TTC549 (cell line): Measurements from ENCODE around the gene SMYD3.
A peak's percentile ranks its signal among the peaks of the same experiment; 100 is the strongest.

ENCODE experiments used
- FAIRE-seq: peaks from 2 replicates; lab custom pipeline; 2012; peaks lifted over from hg19 to GRCh38; lab: Jason Lieb, UNC

Gene SMYD3

GRCh38 chr1:246146804-246147523 is 360.1 kb downstream of the SMYD3 start:
- FAIRE-seq = no peak

- no peak for FAIRE-seq
These were observed 361.2 kb downstream of the SMYD3 start for GRCh38 chr1:246145900-246146299.

- no peak for FAIRE-seq
These were observed 362.1 kb downstream of the SMYD3 start for GRCh38 chr1:246144931-246145330.

- FAIRE-seq = no peak
These were observed 364.7 kb downstream of the SMYD3 start for GRCh38 chr1:246142320-246142893.

GRCh38 chr1:246141306-246141705 is 365.8 kb downstream of the SMYD3 start:
- no peak for FAIRE-seq

- no peak for FAIRE-seq
These were observed 367.3 kb downstream of the SMYD3 start for GRCh38 chr1:246139745-246140182.

- FAIRE-seq = no peak
These were observed 368.3 kb downstream of the SMYD3 start for GRCh38 chr1:246138781-246139180.

- FAIRE-seq = no peak
These were observed 370.6 kb downstream of the SMYD3 start for GRCh38 chr1:246136477-246136876.

- no peak for FAIRE-seq
These were observed 372.3 kb downstream of the SMYD3 start for GRCh38 chr1:246134789-246135188.

- FAIRE-seq = no peak
These were observed 376.0 kb downstream of the SMYD3 start for GRCh38 chr1:246131095-246131494.

- no peak for FAIRE-seq
These were observed 378.5 kb downstream of the SMYD3 start for GRCh38 chr1:246128494-246129069.

GRCh38 chr1:246126580-246126979 is 380.5 kb downstream of the SMYD3 start:
- peak; percentile 31 for FAIRE-seq

GRCh38 chr1:246122071-246122470 is 385.0 kb downstream of the SMYD3 start:
- no peak for FAIRE-seq

- FAIRE-seq = no peak
These were observed 385.5 kb downstream of the SMYD3 start for GRCh38 chr1:246121533-246121932.

- peak; percentile 88 for FAIRE-seq
These were observed 389.9 kb downstream of the SMYD3 start for GRCh38 chr1:246117066-246117791.

GRCh38 chr1:246114369-246114768 is 392.7 kb downstream of the SMYD3 start:
- FAIRE-seq = no peak

GRCh38 chr1:246113555-246114095 is 393.5 kb downstream of the SMYD3 start:
- no peak for FAIRE-seq

- FAIRE-seq = no peak
These were observed 395.5 kb downstream of the SMYD3 start for GRCh38 chr1:246111570-246111969.

- FAIRE-seq = no peak
These were observed 396.5 kb downstream of the SMYD3 start for GRCh38 chr1:246110343-246111219.

GRCh38 chr1:246108278-246108925 is 398.7 kb downstream of the SMYD3 start:
- no peak for FAIRE-seq
